Activated B cell treated with CpG ODN at 0.5 μM for 24 hours (primary cell): ENCODE data around the gene DST. TPM values are rescaled to one million over a fixed set of nuclear protein-coding genes. Genes with fewer than 3 reads are reported as not detected.

Source experiments
- ATAC-seq: fragments of 200-7000 bp; cut with Tn5 transposase; one replicate; pipeline ENCODE4 v1.10.0; 2021; ENCODE audit warnings: low read depth, mild to moderate bottlenecking, moderate library complexity
- CTCF ChIA-PET: fragments of 350-600 bp; sonication (Branson Sonifier 250); formaldehyde crosslinking; loops from one replicate; lab custom pipeline; 2021; ENCODE audit warnings: antibody characterized with exemption; lab: Charles Lee
- POLR2A ChIA-PET: fragments of 350-600 bp; sonication (Branson Sonifier 250); formaldehyde crosslinking; loops from one replicate; lab custom pipeline; 2021; ENCODE audit warnings: antibody characterized with exemption; lab: Charles Lee
- DNase-seq: peaks from one replicate; pipeline ENCODE4 v3.0.0; 2022
- H3K27ac Mint-ChIP-seq: one replicate; pipeline ENCODE4 v1.8.0; 2020; ENCODE audit warnings: mixed read lengths
- H3K27me3 Mint-ChIP-seq: one replicate; pipeline ENCODE4 v1.8.0; 2021; ENCODE audit warnings: mixed read lengths
- H3K36me3 Mint-ChIP-seq: one replicate; pipeline ENCODE4 v1.8.0; 2021; ENCODE audit warnings: low read depth, mixed read lengths
- H3K4me1 Mint-ChIP-seq: one replicate; pipeline ENCODE4 v1.8.0; 2021; ENCODE audit warnings: mixed read lengths
- H3K4me3 Mint-ChIP-seq: one replicate; pipeline ENCODE4 v1.8.0; 2020; ENCODE audit warnings: mild to moderate bottlenecking, mixed read lengths
- H3K9me3 Mint-ChIP-seq: one replicate; pipeline ENCODE4 v1.8.0; 2020; ENCODE audit warnings: mixed read lengths
- CTCF ChIP-seq: fragments of 200-600 bp; IDR thresholded peaks from one replicate; pipeline ENCODE4 v1.8.0; 2022; ENCODE audit warnings: antibody characterized with exemption, mild to moderate bottlenecking
- intact Hi-C: fragments of 100-400 bp; cut with micrococcal nuclease; formaldehyde crosslinking; loops from one replicate; pipeline ENCODE4 v1.15.1; 2024
- total RNA-seq: library from RNA; stranded (reverse); gene quantifications from 2 replicates; pipeline ENCODE4 v1.2.3, GENCODE V29; 2022

Gene DST
- total RNA-seq, 1 donor from 2014 or later: 1.3 TPM

GRCh38 chr6:56652231-56652630 is 9.5 kb upstream of the DST start:
- no peak for ATAC-seq
- DNase-seq: no peak
- ChIA-PET CTCF (no interaction called here), POLR2A (no interaction called here)
- peaks cover 2% of the 10 kb centered on the region for H3K27me3 Mint-ChIP-seq
- H3K4me1 Mint-ChIP-seq: no peaks in the 10 kb centered on the region
- no peak overlapping the region for H3K27ac Mint-ChIP-seq
- H3K9me3 Mint-ChIP-seq: no peaks in the 10 kb centered on the region
- no peaks in the 10 kb centered on the region for H3K36me3 Mint-ChIP-seq
- no peak overlapping the region for H3K4me3 Mint-ChIP-seq
- intact Hi-C loops: no loop called here
- no peak for TF ChIP-seq CTCF

DNA sequence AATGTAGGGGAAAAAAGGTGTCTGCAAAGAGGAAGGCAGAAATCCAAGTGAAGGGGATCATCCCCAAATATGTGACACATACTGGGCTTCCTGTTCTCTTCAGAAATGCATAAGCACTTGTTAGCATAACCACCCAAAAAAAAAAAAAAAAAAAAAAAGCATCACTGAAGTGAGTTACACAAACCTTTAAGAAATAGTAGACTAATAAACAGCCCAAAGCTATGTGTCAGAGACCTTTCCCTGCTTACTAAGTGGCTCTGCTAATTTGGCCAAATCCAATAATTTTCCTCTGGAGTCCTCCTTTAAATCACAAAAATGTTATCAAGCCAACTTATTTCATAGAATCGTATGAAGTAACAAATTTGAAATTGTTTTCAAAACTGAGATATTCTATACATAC is 7.5 kb upstream of the DST start:
- ATAC-seq: no peak
- no peak for DNase-seq
- POLR2A ChIA-PET: no interaction called here

GRCh38 chr6:56649782-56650181 is 7.1 kb upstream of the DST start:
- intact Hi-C loops: no loop called here
- ATAC-seq (no peak), DNase-seq (no peak)
- Mint-ChIP-seq H3K9me3 (no peaks in the 10 kb centered on the region), H3K4me3 (no peak overlapping the region), H3K36me3 (no peaks in the 10 kb centered on the region), H3K27ac (no peak overlapping the region), H3K27me3 (peaks cover 2% of the 10 kb centered on the region), H3K4me1 (no peaks in the 10 kb centered on the region)
- no peak for TF ChIP-seq CTCF
- ChIA-PET CTCF (no interaction called here), POLR2A (no interaction called here)

More for the DNA sequence above, 7.5 kb upstream of the DST start:
- no peaks in the 10 kb centered on the region for H3K4me1 Mint-ChIP-seq
- CTCF ChIA-PET: no interaction called here
- H3K4me3 Mint-ChIP-seq: no peak overlapping the region
- H3K27me3 Mint-ChIP-seq: peaks cover 2% of the 10 kb centered on the region
- H3K27ac Mint-ChIP-seq: no peak overlapping the region
- H3K9me3 Mint-ChIP-seq: no peaks in the 10 kb centered on the region
- intact Hi-C loops: no loop called here
- TF ChIP-seq CTCF: no peak
- H3K36me3 Mint-ChIP-seq: no peaks in the 10 kb centered on the region

- no peak for TF ChIP-seq CTCF
These were observed 6.5 kb upstream of the DST start for GRCh38 chr6:56649053-56649769.

GRCh38 chr6:56647172-56647762 is 4.6 kb upstream of the DST start:
- H3K4me1 Mint-ChIP-seq: no peaks in the 10 kb centered on the region
- H3K9me3 Mint-ChIP-seq: no peaks in the 10 kb centered on the region
- DNase-seq (no peak), ATAC-seq (no peak)
- no peak overlapping the region for H3K27ac Mint-ChIP-seq
- TF ChIP-seq CTCF: no peak
- no peak overlapping the region for H3K4me3 Mint-ChIP-seq
- ChIA-PET CTCF (no interaction called here), POLR2A (no interaction called here)
- intact Hi-C loops: no loop called here
- H3K36me3 Mint-ChIP-seq: no peaks in the 10 kb centered on the region
- H3K27me3 Mint-ChIP-seq: peaks cover 2% of the 10 kb centered on the region

More at GRCh38 chr6:56649053-56649769, 6.5 kb upstream of the DST start:
- Mint-ChIP-seq H3K4me3 (no peak overlapping the region), H3K4me1 (no peaks in the 10 kb centered on the region), H3K27me3 (peaks cover 2% of the 10 kb centered on the region), H3K27ac (no peak overlapping the region), H3K9me3 (no peaks in the 10 kb centered on the region), H3K36me3 (no peaks in the 10 kb centered on the region)
- ATAC-seq (no peak), DNase-seq (no peak)
- intact Hi-C loops: no loop called here
- CTCF ChIA-PET: no interaction called here
- POLR2A ChIA-PET: no interaction called here
